Left lung (tissue), 10 donors: Measurements from ENCODE around the gene CIB2. TPM values are rescaled to one million over a fixed set of nuclear protein-coding genes. Genes with fewer than 3 reads are reported as not detected.

Source experiments
- ATAC-seq: fragments of 200-7000 bp; cut with Tn5 transposase; one replicate; pipeline ENCODE4 v1.9.1; 2020; ENCODE audit warnings: moderate library complexity
- DNase-seq, 4 donors: peaks; one replicate each; pipeline ENCODE4 v3.0.0-alpha.2; 2013 to 2020
- H3K27ac ChIP-seq, 2 donors: fragments of 200-600 bp; sonication (generic) in 1 of 2; one replicate each; pipeline versions ENCODE4 v1.5.0 to v1.8.0; 2020 to 2021
- H3K27me3 ChIP-seq, 2 donors: fragments of 200-600 bp; sonication (generic) in 1 of 2; one replicate each; pipeline versions ENCODE4 v1.5.0 to v1.8.0; 2020 to 2021
- H3K36me3 ChIP-seq, 2 donors: fragments of 200-600 bp; sonication (generic) in 1 of 2; one replicate each; pipeline versions ENCODE4 v1.5.0 to v1.8.0; 2020 to 2021
- H3K4me1 ChIP-seq, 2 donors: fragments of 200-600 bp; one replicate each; pipeline ENCODE4 v1.8.0; 2021
- H3K4me3 ChIP-seq, 2 donors: fragments of 200-600 bp; sonication (generic) in 1 of 2; one replicate each; pipeline versions ENCODE4 v1.5.0 to v1.8.0; 2020 to 2021; ENCODE audit warnings: mild to moderate bottlenecking in 1 of 2
- H3K9me3 ChIP-seq, 2 donors: fragments of 200-600 bp; sonication (generic) in 1 of 2; one replicate each; pipeline versions ENCODE4 v1.5.0 to v1.8.0; 2020 to 2021
- CTCF ChIP-seq, 2 donors: fragments of 200-600 bp; sonication (generic) in 1 of 2; IDR thresholded peaks; one replicate each; pipeline versions ENCODE4 v1.5.0 to v1.8.0; 2021; ENCODE audit warnings: antibody characterized with exemption in 2 of 2
- intact Hi-C, 2 donors: fragments of 100-400 bp; cut with DNase I; formaldehyde crosslinking; loops; one replicate each; pipeline versions ENCODE4 v1.11.2 to v1.14.2; 2022
- polyA plus RNA-seq, 6 donors: library from polyadenylated mRNA; unstranded; fragments of 120-200 nt; gene quantifications; one replicate each; pipeline ENCODE4 v1.2.1, GENCODE V29; 2013; ENCODE audit not compliant: insufficient read length in 6 of 6
- total RNA-seq, 2 donors: library from RNA; stranded (reverse); fragmentation: NEBNext Ultra II Directional; extraction: Animal tissue kit (Norgen Biotek cat#: 25700); gene quantifications; one replicate each; pipeline ENCODE4 v1.2.1, GENCODE V29; 2021
- donor health status: DM: no; HTN: yes; CAD: no.
- donor health status: DM: no; HTN: no; CAD: no.

CIB2 gene
- total and polyA plus RNA-seq, 8 donors, result 1.3 to 31.9 (median 23.2) TPM

- H3K36me3 ChIP-seq, result no peaks in the 10 kb centered on the region
- no peaks in the 10 kb centered on the region for H3K27me3 ChIP-seq
- intact Hi-C loops, result loop anchor here in 1 of 2 donors (5.0 kb wide), 1 partner anchor 138 kb away; no protein-coding TSS in a partner anchor
- TF ChIP-seq CTCF (IDR thresholded peaks at IDR 0.05), result no peak
- DNase-seq (peak in 1 of 4 donors; percentile 26), ATAC-seq (no peak)
- peak overlapping the region in 1 of 2 donors; percentile 61 for H3K27ac ChIP-seq
- H3K9me3 ChIP-seq, result no peaks in the 10 kb centered on the region
- peaks cover 3 to 31% of the 10 kb centered on the region in 2 donors for H3K4me1 ChIP-seq
- H3K4me3 ChIP-seq, result no peak overlapping the region
Observed at GRCh38 chr15:78104566-78105475, 26.4 kb downstream of the CIB2 start.

- Histone ChIP-seq H3K27me3 (no peaks in the 10 kb centered on the region), H3K4me3 (no peak overlapping the region), H3K4me1 (peaks cover 3 to 31% of the 10 kb centered on the region in 2 donors), H3K27ac (peak overlapping the region in 1 of 2 donors; percentile 61), H3K36me3 (no peaks in the 10 kb centered on the region), H3K9me3 (no peaks in the 10 kb centered on the region)
- no peak for TF ChIP-seq CTCF (IDR thresholded peaks at IDR 0.05)
- DNase-seq (no peak), ATAC-seq (no peak)
- intact Hi-C loops, result loop anchor here in 1 of 2 donors (5.0 kb wide), 1 partner anchor 137 kb away; no protein-coding TSS in a partner anchor
Observed at GRCh38 chr15:78104119-78104479, 27.1 kb downstream of the CIB2 start.

- no peak for TF ChIP-seq CTCF (IDR thresholded peaks at IDR 0.05)
- Histone ChIP-seq H3K9me3 (no peaks in the 10 kb centered on the region), H3K4me3 (no peak overlapping the region), H3K4me1 (peaks cover 3 to 31% of the 10 kb centered on the region in 2 donors), H3K27ac (peak overlapping the region in 1 of 2 donors; percentile 61), H3K27me3 (no peaks in the 10 kb centered on the region), H3K36me3 (no peaks in the 10 kb centered on the region)
- intact Hi-C loops, result loop anchor here in 1 of 2 donors (5.0 kb wide), 1 partner anchor 136 kb away; no protein-coding TSS in a partner anchor
- DNase-seq (peak in 1 of 4 donors; percentile 42), ATAC-seq (no peak)
Observed at GRCh38 chr15:78103406-78104118, 27.7 kb downstream of the CIB2 start.

GRCh38 chr15:78102741-78103140, 28.5 kb downstream of the CIB2 start:
- no peaks in the 10 kb centered on the region for H3K27me3 ChIP-seq
- TF ChIP-seq CTCF (IDR thresholded peaks at IDR 0.05), result no peak
- ATAC-seq (no peak), DNase-seq (peak in 1 of 4 donors; percentile 12)
- no peaks in the 10 kb centered on the region for H3K36me3 ChIP-seq
- peaks cover 3 to 25% of the 10 kb centered on the region in 2 donors for H3K4me1 ChIP-seq
- intact Hi-C loops, result loop anchor here in 1 of 2 donors (5.0 kb wide), 1 partner anchor 135 kb away; no protein-coding TSS in a partner anchor
- H3K27ac ChIP-seq, result no peak overlapping the region
- no peaks in the 10 kb centered on the region for H3K9me3 ChIP-seq
- no peak overlapping the region for H3K4me3 ChIP-seq
